CD4-positive, alpha-beta T cell treated with Interleukin-12 subunit alpha and Interleukin-12 subunit beta, for 1 hour (primary cell): ENCODE results near the gene WDR88.
"Not testable (repeated sequence)": the region's sequence is repeated elsewhere in the genome, so short reads cannot be mapped to it uniquely, and the experiment has no call there.

Source experiments
- DNase-seq: peaks from one replicate; pipeline ENCODE4 v3.0.0-alpha.2; 2020

The WDR88 gene

GRCh38 chr19:33214596-33214995 lies 82.7 kb downstream of the WDR88 start:
- DNase-seq, result no peak

- no peak for DNase-seq
Observed at GRCh38 chr19:33215438-33216197, 83.7 kb downstream of the WDR88 start.

- DNase-seq, result no peak
Observed at GRCh38 chr19:33216198-33216830, 84.4 kb downstream of the WDR88 start.

- DNase-seq, result no peak
Observed at GRCh38 chr19:33217881-33218280, 86.0 kb downstream of the WDR88 start.

GRCh38 chr19:33219261-33219815 lies 87.4 kb downstream of the WDR88 start:
- no peak for DNase-seq

- DNase-seq, result no peak
Observed at GRCh38 chr19:33220115-33220514, 88.2 kb downstream of the WDR88 start.

- no peak for DNase-seq
Observed at GRCh38 chr19:33220735-33221134, 88.8 kb downstream of the WDR88 start.

- DNase-seq, result no peak
Observed at GRCh38 chr19:33221638-33222037, 89.7 kb downstream of the WDR88 start.

DNA sequence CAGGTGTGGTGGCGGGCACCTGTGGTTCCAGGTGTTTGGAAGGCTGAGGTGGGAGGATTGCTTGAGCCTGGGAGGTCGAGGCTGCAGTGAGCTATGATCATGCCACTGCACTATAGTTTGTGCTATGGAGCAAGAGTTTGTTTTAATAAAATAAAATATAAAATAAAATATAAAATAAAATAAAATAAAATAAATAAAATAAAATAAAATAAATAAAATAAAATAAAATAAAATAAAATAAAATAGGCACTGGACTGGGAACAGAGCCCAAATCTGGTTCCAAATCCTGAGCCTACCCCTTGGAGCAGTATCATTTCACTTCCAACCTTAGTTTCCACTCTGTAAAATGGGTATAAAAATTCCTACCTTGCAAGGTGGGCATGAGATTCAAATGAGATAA lies 90.3 kb downstream of the WDR88 start:
- not testable (repeated sequence) for DNase-seq

GRCh38 chr19:33224694-33225457 lies 93.0 kb downstream of the WDR88 start:
- no peak for DNase-seq
